Spleen (tissue), 7 donors: ENCODE measurements around the gene TMEM45A.
"Not testable (repeated sequence)": the region's sequence is repeated elsewhere in the genome, so short reads cannot be mapped to it uniquely, and the experiment has no call there.

ENCODE experiments used
- CTCF ChIP-seq, 11 experiments: fragments of 200-600 bp in 7 of 11; fragments of 450-650 bp in 4 of 11; sonication (generic) in 4 of 11; IDR thresholded peaks in 8 of 11; conservative IDR thresholded peaks in 3 of 11; 1 replicate in 7 of 11; 2 replicates in 4 of 11; pipeline versions ENCODE4 v1.4.0 to v1.8.0; 2016 to 2021; ENCODE audit warnings: antibody characterized with exemption in 11 of 11, inconsistent platforms in 4 of 11, mild to moderate bottlenecking in 1 of 11
- POLR2A ChIP-seq, 3 donors: fragments of 450-650 bp; IDR thresholded peaks; one replicate each; pipeline ENCODE4 v1.5.1; 2017; ENCODE audit warnings: antibody characterized with exemption in 3 of 3, mild to moderate bottlenecking in 1 of 3
- POLR2AphosphoS5 ChIP-seq, 3 donors: sonication (generic); formaldehyde crosslinking; IDR thresholded peaks; one replicate each; pipeline ENCODE4 v1.5.1; 2017; ENCODE audit warnings: antibody characterized with exemption in 3 of 3
- donor health status: DM: no; HTN: no; CAD: no; lungs with moderate emphysema.
- donor health status: DM: no; HTN: no; CAD: no.
- donor health status: DM: no; HTN: no; CAD: no.

- not testable (repeated sequence) for TF ChIP-seq POLR2AphosphoS5 (IDR thresholded peaks at IDR 0.05); CTCF (IDR thresholded peaks at IDR 0.05 in 8 of 11, conservative IDR thresholded peaks at IDR 0.05 in 3 of 11); POLR2A (IDR thresholded peaks at IDR 0.05)
These were observed 14.5 kb upstream of the TMEM45A start for GRCh38 chr3:100477851-100478360.
